ENCODE measurements around the gene TMEM231.
A peak's percentile ranks its signal among the peaks of the same experiment; 100 is the strongest.
"Not testable (repeated sequence)": the region's sequence is repeated elsewhere in the genome, so short reads cannot be mapped to it uniquely, and the experiment has no call there.

Gene TMEM231

DNA sequence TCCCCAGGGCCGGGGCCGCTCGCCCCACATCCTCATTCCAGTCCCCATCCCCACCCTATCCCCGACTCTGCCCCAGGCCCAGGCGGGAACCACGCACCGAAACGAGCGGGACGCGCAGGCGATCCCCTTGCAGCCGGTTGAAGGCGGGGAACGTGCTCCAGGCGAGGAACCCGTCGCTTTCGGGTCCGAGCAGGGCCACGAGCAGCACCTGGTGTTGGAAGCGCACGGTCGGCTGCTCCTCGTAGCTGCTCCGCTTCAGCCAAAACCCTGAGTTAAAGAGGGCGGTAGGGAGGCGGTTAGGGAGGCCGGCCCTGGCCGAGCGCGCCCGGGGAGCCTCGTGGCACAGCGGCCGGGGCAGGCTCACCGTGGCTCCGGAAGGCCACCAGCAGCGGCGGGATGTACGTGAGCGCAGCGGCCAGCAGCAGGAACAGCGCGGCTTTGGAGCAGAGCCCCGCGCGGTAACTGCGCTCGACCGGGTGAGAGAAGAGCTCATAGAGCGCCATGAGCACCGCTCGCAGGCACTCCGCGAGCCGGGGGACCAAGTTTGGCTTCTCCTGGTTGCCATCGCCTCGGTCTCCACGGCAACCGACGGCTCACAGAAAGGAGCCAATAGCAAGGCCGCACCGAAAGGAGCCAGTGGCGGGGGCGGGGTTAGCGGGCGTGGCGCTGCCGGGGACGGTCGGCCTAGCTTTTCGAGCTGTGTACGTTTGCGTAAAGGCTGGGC is at the start of gene TMEM231:
TMEM231 (minus strand) TSS at position 546 of the 724 bp plus-strand sequence; CDS start at position 503, 43 bp downstream.
- DNase-seq: peak; percentile 89

DNA sequence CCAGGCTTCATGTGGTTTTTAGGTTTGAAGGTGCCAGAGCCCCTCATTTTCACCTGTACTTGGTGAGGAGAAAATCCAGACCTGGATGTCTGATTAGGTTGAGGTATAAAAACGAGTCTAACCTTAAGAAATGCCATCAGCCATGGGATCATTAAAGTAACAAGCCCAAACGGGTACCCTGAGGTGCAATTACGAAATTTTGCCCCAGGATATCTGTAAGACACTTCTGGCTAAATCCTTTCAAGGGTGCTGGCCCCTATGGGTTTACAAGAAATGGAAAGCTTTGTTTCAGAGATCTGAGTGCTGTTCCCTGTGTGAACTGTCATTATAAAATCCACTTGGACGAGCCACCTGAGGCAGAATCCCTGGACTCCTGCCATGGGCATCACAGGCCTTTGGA is 47.2 kb upstream of the TMEM231 start:
- DNase-seq: no peak

DNA sequence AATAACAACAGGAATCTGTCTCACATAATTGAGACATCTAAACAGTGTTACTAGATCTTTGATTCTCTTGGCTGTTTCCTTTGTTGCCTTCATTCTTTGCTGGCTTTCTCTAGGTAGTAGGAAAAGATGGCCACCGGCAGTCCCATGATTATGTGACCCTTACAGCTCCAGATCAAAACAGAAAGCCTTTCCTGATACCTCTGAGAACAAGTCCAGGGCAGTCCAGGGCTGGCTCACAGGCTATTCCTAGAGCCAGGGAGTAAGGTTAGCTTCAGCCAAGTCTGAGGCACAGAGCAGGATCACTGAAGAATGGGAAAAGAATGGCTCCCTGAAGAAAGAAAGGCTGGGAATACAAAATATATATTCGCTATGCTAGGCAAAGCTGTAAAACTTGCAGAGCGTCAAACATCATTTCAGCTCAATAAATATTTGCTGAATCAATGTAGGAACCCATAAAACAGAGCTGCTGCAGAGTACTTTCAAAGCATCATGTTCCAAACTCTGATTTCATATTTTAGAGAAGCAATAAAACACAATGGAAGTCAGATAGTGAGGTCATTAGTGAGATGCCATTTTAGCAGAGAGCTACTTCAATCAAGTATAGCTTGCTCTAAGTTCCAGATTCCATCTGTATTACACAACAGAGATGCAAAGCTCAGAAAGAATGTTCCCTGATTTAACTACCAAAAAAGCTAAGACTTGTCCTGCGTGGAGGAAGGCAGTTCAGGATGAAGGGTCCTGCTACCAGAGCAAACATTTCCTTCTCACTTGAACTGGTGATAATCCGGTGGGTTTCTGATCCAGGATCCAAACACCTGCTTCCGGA is 43.6 kb upstream of the TMEM231 start:
- DNase-seq: no peak

- DNase-seq: peak; percentile 34
Measured at GRCh38 chr16:75593825-75594820, 38.1 kb upstream of the TMEM231 start.

- DNase-seq: no peak
Measured at GRCh38 chr16:75593308-75593707, 37.3 kb upstream of the TMEM231 start.

DNA sequence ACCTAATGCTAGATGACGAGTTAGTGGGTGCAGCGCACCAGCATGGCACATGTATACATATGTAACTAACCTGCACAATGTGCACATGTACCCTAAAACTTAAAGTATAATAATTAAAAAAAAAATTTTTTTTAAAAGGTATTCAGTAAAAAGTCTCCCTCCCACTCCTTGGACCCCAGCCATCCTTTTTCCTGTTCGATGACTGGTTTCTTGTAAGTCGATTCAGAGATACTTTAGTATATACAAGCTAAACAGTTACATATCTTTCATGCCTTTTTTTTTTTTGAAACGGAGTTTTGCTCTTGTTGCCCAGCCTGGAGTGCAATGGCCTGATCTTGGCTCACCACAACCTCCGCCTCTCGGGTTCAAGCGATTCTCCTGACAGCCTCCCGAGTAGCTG is 35.9 kb upstream of the TMEM231 start:
- DNase-seq: not testable (repeated sequence)

DNA sequence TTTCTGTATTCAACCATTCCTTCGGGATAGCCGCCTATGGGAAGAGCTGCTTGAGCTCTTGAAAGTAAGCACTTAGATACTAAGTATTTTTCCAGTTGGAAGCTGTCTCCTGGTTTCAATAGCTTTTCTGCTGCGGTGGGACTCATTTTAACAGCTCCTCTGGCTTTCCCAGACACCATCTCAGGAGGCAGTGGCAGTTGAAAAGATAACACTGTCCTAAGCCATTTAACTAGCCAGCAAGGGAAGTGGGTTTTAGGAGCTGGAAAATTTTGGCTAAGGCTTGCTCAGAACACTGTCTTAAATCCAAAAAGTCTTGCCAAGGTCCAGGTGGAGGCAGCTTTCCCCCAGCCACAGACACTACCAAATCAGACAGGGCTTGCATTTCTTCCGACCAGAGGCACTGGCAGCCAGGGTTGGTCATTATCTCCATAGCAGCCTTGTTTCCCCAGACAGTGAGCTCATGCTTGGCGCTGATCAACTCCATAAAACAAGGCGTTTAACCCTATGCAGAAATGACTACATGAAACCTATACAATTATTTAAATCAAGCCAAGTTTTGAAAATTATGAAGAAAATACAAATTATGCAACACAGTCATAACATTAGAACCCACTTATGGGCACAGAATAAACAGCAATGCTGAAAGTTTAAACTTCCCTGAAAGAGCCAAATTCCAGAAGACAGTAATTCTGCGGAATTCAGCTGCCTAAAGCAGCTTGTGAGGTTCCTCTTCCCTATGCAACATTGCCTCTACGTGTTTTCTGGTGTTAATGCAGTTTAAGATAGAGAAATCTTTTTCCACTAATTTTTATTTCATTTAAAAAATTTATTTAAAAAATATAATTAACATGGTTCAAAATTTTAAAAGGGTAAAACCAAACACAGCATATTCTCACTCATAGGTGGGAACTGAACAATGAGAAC is 35.1 kb upstream of the TMEM231 start:
- no peak for DNase-seq

- no peak for DNase-seq
Measured at GRCh38 chr16:75589306-75589705, 33.3 kb upstream of the TMEM231 start.

DNA sequence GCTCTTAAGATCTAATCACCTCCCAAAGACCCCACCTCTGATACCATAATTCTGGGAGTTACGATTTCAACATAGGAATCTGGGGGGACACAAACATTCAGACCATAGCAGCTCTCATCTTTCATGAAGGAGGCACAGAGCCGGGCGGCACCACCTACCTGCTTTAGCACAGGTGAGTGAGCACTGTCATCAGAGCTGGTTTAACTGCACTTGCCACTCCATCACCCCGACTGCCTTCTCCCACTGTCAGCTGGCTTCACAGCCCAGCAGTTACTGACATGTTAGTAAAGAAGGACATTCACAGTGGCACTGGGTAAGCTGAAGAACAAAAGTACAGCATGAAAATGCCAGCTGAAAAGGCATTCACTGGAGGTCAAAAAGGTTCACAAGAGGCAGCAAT is 32.7 kb upstream of the TMEM231 start:
- no peak for DNase-seq

- DNase-seq: no peak
Measured at GRCh38 chr16:75584108-75584507, 28.1 kb upstream of the TMEM231 start.

DNA sequence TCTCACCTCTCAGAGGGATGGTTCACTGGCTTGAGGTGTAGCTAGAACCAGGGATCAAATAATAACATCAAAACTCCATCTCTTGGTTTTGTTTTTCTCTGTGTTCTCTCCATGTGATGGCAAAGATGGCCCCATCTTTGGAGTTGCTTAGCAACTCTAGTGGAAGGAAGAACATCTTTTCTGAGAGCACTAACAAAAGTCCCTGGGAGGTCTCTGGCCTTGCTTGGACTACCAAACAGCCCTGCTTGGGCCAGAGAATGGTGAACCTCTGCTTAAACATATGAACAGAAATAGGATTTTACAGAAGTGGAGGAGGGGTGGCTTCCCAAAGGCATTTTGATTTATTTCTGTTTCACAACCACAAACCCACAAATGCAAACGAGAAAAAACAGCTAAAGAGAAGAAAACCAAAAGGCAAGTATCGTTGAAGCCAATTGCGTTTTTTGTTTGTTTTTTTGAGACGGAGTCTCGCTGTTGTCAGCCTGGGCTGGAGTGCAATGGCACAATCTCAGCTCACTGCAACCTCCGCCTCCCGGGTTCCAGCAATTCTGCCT is 23.3 kb upstream of the TMEM231 start:
- no peak for DNase-seq

- no peak for DNase-seq
Measured at GRCh38 chr16:75578725-75579124, 22.7 kb upstream of the TMEM231 start.

DNA sequence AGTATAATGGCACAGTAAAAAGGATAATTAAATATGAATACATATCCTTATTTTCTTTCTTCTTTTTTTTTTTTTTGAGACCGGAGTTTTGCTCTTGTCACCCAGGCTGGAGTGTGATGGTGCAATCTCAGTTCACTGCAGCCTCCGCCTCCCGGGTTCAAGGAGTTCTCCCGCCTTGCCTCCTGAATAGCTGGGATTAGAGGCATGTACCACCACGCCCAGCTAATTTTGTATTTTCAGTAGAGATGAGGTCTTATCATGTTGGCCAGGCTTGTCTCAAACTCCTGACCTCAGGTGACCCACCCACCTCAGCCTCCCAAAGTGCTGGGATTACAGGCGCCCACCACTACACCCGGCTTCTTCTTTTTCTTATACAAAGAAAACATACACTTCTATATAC is 22.2 kb upstream of the TMEM231 start:
- DNase-seq: no peak

- no peak for DNase-seq
Measured at GRCh38 chr16:75576384-75576811, 20.3 kb upstream of the TMEM231 start.

DNA sequence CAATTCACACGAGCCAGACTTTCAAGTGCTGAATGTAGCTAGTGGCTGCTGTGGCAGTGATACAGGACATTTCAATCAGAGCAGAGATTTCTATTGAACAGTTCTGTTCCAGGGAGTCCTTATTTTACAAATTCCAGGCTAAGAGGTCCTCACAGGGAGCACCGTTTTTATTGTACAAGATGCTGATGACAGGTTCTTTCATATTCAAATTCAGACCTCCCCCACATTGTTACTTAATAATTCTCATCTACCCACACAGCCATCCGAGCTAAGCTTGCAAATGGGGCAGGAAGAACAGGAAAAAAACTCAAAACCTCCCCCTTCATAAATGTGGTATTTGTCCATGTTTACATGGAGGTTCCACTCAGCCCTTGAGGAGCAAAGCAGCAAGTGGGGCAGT is 19.9 kb upstream of the TMEM231 start:
- no peak for DNase-seq

GRCh38 chr16:75573955-75574354 is 17.9 kb upstream of the TMEM231 start:
- DNase-seq: no peak

DNA sequence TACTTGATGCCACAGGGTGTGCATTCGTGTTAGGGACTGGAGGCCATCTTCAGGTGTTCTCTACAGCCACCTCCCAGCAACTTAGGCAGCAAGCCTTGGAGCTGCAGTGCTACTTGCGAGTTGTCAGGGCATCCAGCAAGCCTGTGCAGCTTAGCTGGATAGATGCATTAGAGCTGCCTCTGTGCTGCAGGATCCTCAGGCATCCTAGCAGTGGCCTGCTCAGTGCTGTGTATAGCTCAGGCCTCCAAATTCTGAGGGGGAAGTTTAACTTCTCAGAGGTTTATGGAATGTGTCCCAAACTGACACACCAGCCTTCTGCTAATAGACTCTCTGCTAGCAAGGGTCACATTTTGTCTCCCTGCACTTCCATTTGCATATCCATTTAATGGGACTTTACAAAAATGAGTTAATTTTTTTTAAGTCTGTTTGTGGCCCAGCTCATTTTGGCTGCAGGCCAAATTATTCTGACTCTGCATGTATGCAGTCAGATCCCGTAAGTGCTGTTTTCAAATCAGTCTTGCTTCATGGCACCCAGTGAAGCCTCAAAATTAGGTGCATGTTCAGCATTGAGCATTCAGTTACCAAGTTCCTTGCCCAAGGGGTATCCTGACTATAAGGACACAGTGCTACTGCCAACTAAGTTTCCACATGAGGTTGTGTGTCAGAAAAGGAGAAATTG is 17.0 kb upstream of the TMEM231 start:
- no peak for DNase-seq

- DNase-seq: no peak
Measured at GRCh38 chr16:75570396-75571065, 14.5 kb upstream of the TMEM231 start.

DNA sequence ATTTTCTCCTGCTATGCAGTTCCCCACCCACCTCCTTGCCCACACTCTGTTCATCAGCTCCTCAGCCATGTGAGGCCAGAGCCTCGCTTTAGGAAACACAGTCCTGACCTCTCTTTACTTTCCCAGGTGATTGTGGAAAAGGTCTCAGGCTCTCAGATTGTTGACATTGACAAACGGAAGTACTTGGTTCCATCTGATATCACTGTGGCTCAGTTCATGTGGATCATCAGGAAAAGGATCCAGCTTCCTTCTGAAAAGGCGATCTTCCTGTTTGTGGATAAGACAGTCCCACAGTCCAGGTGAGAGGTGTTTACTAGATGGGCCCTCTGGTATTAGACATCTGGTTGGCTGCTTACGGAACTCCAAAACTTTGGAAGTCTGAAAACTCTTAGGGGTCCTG is 11.9 kb upstream of the TMEM231 start:
- DNase-seq: no peak

DNA sequence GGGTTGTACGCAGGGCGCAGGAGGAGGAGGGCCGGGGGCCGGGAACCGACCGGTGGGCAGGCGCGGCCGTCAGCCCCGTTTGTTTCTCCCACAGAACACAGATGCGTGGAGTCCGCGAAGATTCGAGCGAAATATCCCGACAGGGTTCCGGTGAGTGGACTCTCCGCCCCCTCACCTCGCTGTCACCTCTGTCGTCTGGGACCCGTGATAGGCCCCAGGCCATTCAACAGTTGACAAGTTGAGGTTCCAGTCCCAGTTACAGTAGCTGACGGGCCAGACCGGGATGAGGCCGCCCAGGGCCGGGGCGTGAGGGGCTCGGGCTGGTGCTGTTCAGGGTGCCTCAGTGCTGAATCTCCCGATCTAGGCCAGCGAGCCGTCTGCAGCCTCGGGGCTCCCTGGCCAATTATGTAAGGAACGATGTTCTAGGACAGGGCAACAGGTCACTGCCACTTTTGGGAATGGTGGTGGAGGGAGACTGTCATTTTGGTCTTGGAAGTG is 10.8 kb upstream of the TMEM231 start:
- DNase-seq: no peak
